ENCODE measurements around the gene STX7.
"Not testable (repeated sequence)": the region's sequence is repeated elsewhere in the genome, so short reads cannot be mapped to it uniquely, and the experiment has no call there.

STX7 gene, protein sequence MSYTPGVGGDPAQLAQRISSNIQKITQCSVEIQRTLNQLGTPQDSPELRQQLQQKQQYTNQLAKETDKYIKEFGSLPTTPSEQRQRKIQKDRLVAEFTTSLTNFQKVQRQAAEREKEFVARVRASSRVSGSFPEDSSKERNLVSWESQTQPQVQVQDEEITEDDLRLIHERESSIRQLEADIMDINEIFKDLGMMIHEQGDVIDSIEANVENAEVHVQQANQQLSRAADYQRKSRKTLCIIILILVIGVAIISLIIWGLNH

DNA sequence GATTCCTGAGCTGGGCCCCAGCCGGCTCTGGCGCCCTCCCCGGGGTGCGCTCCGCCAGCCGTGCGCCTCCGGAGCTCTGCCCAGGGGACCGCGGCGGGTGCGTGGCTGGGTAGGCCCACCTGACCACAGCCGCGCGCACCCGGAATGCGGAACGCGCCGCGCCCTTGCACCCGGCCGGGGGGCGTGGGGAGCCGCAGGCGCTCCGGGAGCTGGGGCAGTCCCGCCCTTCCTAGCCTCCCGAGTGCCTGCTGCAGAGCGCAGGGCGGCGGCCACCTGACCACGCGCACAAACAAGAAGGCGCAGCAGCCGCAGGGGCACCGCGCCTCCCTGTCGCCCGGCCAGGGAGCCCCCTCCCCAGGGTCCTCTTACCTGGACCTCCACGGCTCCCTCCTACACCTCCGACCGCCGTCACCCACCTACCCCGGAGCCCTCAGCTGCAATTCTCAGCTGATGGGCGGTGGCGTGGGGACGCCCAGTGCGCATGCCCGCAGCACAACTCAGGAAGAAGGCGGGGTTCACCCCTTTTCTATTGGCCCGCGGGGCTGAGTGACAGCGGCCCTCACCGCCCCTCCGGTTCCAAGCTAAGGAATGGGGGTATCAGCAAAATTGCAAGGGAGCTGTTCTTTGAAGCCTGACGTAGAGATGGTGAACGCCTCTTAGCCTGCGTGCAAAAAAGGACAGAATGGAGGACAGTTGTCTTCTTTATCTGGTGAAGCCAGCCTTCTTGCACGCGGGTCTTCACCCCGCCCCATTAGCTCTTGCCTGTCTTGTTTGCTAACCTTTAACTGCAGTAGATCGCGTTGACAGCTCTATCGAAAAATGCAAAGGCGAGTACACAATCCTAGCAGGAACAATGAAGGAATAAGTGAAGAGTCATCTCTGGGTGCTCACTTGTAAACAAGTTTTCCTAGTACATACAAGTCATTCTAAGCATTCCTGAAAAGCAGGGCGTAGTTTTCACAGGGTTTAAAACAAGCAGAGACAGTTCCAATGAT lies at the start of gene STX7:
Gene STX7, minus strand, starts transcription at position 479 of the 995 bp plus-strand sequence. CDS start 9,586 bp downstream, outside the sequence.
- H3K27me3 ChIP-seq (ENCODE audit: insufficient read depth, low read length), result no peaks in the 10 kb centered on the region; the same call in 1 of the 2 replicates
- H3K9me3 ChIP-seq (ENCODE audit: insufficient read depth, low read depth, low read length), result no peaks in the 10 kb centered on the region
- peaks cover 5% of the 10 kb centered on the region; the same call in 1 of the 2 replicates for H3K4me1 ChIP-seq (ENCODE audit: insufficient read depth, low read length)
- no peak within 1 kb of the TSS for H3K27ac ChIP-seq (ENCODE audit: low read length)
- H3K9ac ChIP-seq (ENCODE audit: low read depth, low read length), result peak within 1 kb of the TSS; percentile 73; the same call in 1 of the 2 replicates
- no peaks in the 10 kb centered on the region for H3K36me3 ChIP-seq (ENCODE audit: insufficient read depth, low read depth, low read length)
- peak within 1 kb of the TSS; percentile 93 for H3K4me3 ChIP-seq (ENCODE audit: low read length)

DNA sequence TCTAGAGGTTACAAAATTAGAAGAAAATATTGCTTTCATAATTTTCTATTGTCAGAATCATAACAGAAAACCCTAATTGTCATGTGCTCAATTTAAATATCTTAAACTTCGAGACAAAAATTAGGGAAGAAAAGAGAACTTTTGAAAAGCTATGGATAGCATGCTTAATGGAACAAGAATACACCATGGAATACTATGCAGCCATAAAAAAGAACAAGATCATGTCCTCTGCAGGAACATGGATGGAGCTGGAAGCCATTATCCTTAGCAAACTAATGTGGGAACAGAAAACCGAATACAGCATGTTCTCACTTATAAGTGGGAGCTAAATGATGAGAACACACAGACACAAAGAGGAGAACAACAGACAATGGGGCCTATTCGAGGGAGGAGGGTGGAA lies 47.2 kb upstream of the STX7 start:
- H3K4me1 ChIP-seq (ENCODE audit: insufficient read depth, low read length); H3K36me3 ChIP-seq (ENCODE audit: insufficient read depth, low read depth, low read length); H3K4me3 ChIP-seq (ENCODE audit: low read length); H3K9ac ChIP-seq (ENCODE audit: low read depth, low read length); H3K27me3 ChIP-seq (ENCODE audit: insufficient read depth, low read length); H3K9me3 ChIP-seq (ENCODE audit: insufficient read depth, low read depth, low read length); H3K27ac ChIP-seq (ENCODE audit: low read length): not testable (repeated sequence)

DNA sequence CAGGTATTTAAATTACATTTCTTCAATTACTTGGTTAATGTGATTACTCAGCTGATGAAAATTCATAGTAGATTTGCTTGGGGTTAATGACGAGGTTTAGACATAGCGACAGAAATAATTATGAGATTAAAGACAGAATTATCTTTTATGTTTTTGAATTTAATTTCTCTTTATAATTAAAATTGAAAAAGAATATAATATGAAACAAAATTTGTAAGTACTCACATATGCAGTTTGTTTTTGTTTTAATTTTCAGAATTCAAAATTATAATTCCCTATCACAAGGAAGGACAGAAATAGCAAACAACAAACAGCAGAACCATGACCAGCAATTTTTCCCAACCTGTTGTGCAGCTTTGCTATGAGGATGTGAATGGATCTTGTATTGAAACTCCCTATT lies 39.5 kb upstream of the STX7 start, which contains the start of gene TAAR8:
Gene TAAR8, plus strand, starts transcription at position 301 of the 400 bp plus-strand sequence. Its CDS starts 21 bp downstream, at position 322.
- no peak within 1 kb of the TSS for H3K9ac ChIP-seq (ENCODE audit: low read depth, low read length)
- no peak within 1 kb of the TSS for H3K27ac ChIP-seq (ENCODE audit: low read length)
- H3K27me3 ChIP-seq (ENCODE audit: insufficient read depth, low read length), result no peaks in the 10 kb centered on the region
- H3K4me3 ChIP-seq (ENCODE audit: low read length), result no peak within 1 kb of the TSS
- H3K9me3 ChIP-seq (ENCODE audit: insufficient read depth, low read depth, low read length), result no peaks in the 10 kb centered on the region
- peaks cover 10% of the 10 kb centered on the region; the same call in 1 of the 2 replicates for H3K4me1 ChIP-seq (ENCODE audit: insufficient read depth, low read length)
- H3K36me3 ChIP-seq (ENCODE audit: insufficient read depth, low read depth, low read length), result no peaks in the 10 kb centered on the region

DNA sequence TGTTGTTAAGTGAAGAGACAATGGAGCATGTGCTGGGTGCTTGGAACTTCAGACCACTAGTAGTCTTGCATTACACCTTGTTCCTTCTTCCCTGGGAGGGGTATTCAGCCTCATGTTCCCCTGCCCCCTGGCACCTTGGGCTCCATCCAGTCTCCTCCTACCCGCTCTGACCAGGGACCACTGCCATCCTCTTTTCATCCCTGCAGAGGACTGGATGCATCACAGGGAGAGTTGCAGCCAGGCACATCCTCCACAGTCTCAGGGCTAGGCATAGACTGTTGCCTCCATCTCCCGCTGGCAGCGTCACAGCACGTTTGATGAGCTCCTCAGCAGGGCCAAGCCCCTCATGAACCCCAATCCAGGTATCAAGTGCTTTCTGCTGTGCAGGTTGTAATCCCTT lies 38.3 kb upstream of the STX7 start:
- Histone ChIP-seq H3K9ac (ENCODE audit: low read depth, low read length) (no peak overlapping the region), H3K27me3 (ENCODE audit: insufficient read depth, low read length) (no peaks in the 10 kb centered on the region), H3K4me1 (ENCODE audit: insufficient read depth, low read length) (peaks cover 10% of the 10 kb centered on the region; the same call in 1 of the 2 replicates), H3K27ac (ENCODE audit: low read length) (no peak overlapping the region), H3K4me3 (ENCODE audit: low read length) (no peak overlapping the region), H3K36me3 (ENCODE audit: insufficient read depth, low read depth, low read length) (no peaks in the 10 kb centered on the region), H3K9me3 (ENCODE audit: insufficient read depth, low read depth, low read length) (no peaks in the 10 kb centered on the region)

DNA sequence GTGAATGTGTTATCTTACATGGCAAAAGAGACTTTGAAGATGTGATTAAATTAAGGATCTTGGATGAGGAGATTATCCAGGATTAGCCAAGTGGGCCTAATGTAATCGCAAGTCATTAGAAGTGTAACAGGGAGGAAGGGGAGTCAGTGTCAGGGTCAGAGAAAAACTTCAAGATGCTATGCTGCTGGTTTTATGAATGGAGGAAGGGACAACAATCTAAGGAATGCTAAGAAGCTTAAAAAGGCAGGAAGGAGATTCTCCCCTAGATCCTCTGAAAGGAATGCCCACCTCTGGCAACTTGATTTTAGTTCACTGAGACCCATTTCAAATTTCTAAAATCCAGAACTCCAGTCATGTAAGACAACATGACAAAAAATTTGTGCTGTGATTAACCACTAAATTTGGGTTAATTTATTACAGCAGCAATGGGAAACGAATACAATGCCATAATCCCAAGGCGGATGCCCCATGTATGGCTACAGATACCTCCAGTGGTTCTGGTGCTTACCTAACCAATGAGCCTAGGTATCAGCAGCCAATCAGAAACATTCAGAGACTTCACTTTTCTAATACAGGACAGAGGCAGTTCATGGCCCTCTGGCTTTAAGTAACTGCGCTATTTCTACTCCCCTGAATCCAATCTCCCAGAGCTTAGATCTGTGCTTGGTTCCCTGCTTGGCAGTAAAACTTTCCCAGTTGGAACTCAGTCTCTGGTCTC lies 36.0 kb upstream of the STX7 start:
- H3K4me3 ChIP-seq (ENCODE audit: low read length), result no peak overlapping the region
- H3K9me3 ChIP-seq (ENCODE audit: insufficient read depth, low read depth, low read length), result no peaks in the 10 kb centered on the region
- peaks cover 10% of the 10 kb centered on the region; the same call in 1 of the 2 replicates for H3K4me1 ChIP-seq (ENCODE audit: insufficient read depth, low read length)
- H3K27me3 ChIP-seq (ENCODE audit: insufficient read depth, low read length), result no peaks in the 10 kb centered on the region
- no peak overlapping the region for H3K27ac ChIP-seq (ENCODE audit: low read length)
- H3K36me3 ChIP-seq (ENCODE audit: insufficient read depth, low read depth, low read length), result no peaks in the 10 kb centered on the region
- no peak overlapping the region for H3K9ac ChIP-seq (ENCODE audit: low read depth, low read length)

DNA sequence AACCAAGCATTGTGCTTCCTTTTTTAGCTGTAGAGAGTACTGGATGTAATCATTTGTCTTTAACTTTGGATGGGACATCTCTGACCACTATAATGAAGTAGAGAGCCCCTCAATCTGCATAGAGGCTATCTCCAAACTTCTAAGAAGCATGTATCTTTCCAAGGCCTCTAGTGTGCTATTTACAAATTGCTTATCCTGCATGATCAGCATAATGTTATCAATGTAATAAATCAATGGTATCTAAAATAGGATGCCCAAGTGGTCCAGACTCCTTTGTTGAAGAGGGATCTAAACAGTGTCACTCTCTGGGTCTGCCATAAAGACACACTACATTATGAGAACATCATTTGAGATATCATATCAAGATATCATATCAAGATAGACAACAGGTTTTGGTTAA lies 31.9 kb upstream of the STX7 start:
- H3K9me3 ChIP-seq (ENCODE audit: insufficient read depth, low read depth, low read length), result no peaks in the 10 kb centered on the region
- H3K27ac ChIP-seq (ENCODE audit: low read length), result no peak overlapping the region
- no peaks in the 10 kb centered on the region for H3K36me3 ChIP-seq (ENCODE audit: insufficient read depth, low read depth, low read length)
- H3K27me3 ChIP-seq (ENCODE audit: insufficient read depth, low read length), result no peaks in the 10 kb centered on the region
- peaks cover 10% of the 10 kb centered on the region; the same call in 1 of the 2 replicates for H3K4me1 ChIP-seq (ENCODE audit: insufficient read depth, low read length)
- H3K4me3 ChIP-seq (ENCODE audit: low read length), result no peak overlapping the region
- H3K9ac ChIP-seq (ENCODE audit: low read depth, low read length), result no peak overlapping the region

DNA sequence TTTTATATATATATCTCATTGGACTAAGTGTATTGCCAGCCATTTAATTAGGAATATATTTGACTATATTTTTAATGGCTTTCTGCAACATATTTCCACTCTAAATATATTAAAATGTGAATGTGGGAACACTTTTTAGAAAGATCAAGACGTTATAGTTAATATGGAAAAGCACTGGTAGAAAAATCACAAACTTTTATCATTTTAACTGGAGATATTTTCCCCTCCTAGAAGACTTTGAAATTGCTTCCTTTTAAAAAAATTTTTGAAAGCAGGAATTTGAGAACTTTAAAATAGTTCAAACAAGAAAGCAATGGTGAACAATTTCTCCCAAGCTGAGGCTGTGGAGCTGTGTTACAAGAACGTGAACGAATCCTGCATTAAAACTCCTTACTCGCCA lies 25.1 kb upstream of the STX7 start, which contains the start of gene TAAR9:
Gene TAAR9, plus strand, starts transcription at position 301 of the 400 bp plus-strand sequence. Its CDS starts 13 bp downstream, at position 314.
- no peaks in the 10 kb centered on the region for H3K27me3 ChIP-seq (ENCODE audit: insufficient read depth, low read length)
- H3K4me1 ChIP-seq (ENCODE audit: insufficient read depth, low read length), result no peaks in the 10 kb centered on the region
- H3K36me3 ChIP-seq (ENCODE audit: insufficient read depth, low read depth, low read length), result no peaks in the 10 kb centered on the region
- no peaks in the 10 kb centered on the region for H3K9me3 ChIP-seq (ENCODE audit: insufficient read depth, low read depth, low read length)
- H3K9ac ChIP-seq (ENCODE audit: low read depth, low read length), result no peak within 1 kb of the TSS
- no peak within 1 kb of the TSS for H3K27ac ChIP-seq (ENCODE audit: low read length)
- no peak within 1 kb of the TSS for H3K4me3 ChIP-seq (ENCODE audit: low read length)

DNA sequence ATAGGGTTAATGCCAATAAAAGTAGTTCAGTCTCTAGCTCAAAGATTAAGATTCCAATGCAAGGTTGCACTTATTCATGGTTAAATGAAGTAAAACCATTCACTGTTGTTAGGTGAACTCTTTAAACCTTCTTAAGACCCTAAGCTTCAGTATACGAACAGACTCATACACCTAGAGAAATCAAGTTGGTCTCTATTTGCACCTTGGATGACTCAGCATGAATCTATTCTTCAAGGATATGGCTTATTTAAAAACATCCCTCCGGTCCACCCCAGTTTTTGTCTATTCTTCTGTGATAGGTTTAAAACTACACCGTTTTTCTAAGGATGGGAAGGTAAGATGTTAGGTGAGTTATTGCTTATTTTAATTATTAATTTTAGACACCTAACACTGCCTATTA lies 24.2 kb upstream of the STX7 start:
- no peaks in the 10 kb centered on the region for H3K36me3 ChIP-seq (ENCODE audit: insufficient read depth, low read depth, low read length)

DNA sequence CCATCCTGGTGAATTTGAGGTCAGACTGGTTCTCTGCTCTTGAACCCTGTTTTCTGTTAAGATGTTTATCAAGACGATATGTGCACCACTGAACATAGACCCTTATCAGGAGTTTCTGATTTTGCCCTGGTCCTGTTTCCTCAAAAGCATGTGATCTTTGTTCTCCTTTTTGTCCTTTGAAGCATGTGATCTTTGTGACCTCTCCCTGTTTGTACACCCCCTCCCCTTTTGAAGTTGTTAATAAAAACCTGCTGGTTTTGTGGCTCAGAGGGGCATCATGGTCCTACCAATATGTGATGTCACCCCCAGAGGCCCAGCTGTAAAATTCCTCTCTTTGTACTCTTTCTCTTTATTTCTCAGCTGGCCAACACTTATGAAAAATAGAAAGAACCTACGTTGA lies 21.6 kb upstream of the STX7 start:
- not testable (repeated sequence) for H3K4me1 ChIP-seq (ENCODE audit: insufficient read depth, low read length); H3K36me3 ChIP-seq (ENCODE audit: insufficient read depth, low read depth, low read length); H3K4me3 ChIP-seq (ENCODE audit: low read length); H3K9ac ChIP-seq (ENCODE audit: low read depth, low read length); H3K27ac ChIP-seq (ENCODE audit: low read length); H3K9me3 ChIP-seq (ENCODE audit: insufficient read depth, low read depth, low read length); H3K27me3 ChIP-seq (ENCODE audit: insufficient read depth, low read length)

More for the DNA sequence above, 24.2 kb upstream of the STX7 start:
- no peak overlapping the region for H3K9ac ChIP-seq (ENCODE audit: low read depth, low read length)
- H3K27me3 ChIP-seq (ENCODE audit: insufficient read depth, low read length), result no peaks in the 10 kb centered on the region
- no peaks in the 10 kb centered on the region for H3K9me3 ChIP-seq (ENCODE audit: insufficient read depth, low read depth, low read length)
- no peak overlapping the region for H3K4me3 ChIP-seq (ENCODE audit: low read length)
- no peak overlapping the region for H3K27ac ChIP-seq (ENCODE audit: low read length)
- no peaks in the 10 kb centered on the region for H3K4me1 ChIP-seq (ENCODE audit: insufficient read depth, low read length)

DNA sequence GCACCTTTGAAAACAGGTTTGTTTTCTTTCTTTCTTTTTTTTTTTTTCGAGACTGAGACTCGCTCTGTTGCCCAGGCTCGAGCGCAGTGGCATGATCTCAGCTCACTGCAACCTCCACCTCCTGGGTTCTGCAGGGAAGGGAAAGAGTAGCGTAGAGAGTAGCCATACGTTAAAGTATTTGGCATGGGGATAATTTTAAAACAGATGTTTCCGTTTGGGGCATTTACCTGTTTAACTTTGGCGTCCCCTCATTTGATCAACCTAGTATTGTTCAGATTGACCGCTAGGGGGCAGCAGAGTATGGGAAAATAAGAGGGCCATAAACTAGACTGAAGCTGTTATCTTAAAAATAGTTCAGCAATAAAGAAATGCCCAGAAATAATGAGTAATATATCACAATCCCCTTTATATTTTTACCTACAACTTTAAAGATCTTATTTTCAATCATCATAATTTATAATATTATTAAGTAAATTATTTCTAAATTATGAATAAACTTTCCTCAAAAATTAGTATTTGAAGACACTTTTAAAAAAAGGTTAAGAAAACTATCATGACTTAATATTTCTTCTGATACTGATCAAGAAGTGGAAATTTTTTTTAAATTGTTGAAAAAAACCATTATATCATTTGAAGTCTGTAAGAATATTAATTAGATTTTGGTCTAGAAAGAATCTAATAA lies 17.5 kb upstream of the STX7 start:
- Histone ChIP-seq H3K27ac (ENCODE audit: low read length) (no peak overlapping the region), H3K4me1 (ENCODE audit: insufficient read depth, low read length) (peaks cover 3% of the 10 kb centered on the region; the same call in 1 of the 2 replicates), H3K4me3 (ENCODE audit: low read length) (peak overlapping the region; percentile 53), H3K27me3 (ENCODE audit: insufficient read depth, low read length) (no peaks in the 10 kb centered on the region), H3K9ac (ENCODE audit: low read depth, low read length) (peak overlapping the region; percentile 68; the same call in 1 of the 2 replicates), H3K36me3 (ENCODE audit: insufficient read depth, low read depth, low read length) (no peaks in the 10 kb centered on the region), H3K9me3 (ENCODE audit: insufficient read depth, low read depth, low read length) (no peaks in the 10 kb centered on the region)

DNA sequence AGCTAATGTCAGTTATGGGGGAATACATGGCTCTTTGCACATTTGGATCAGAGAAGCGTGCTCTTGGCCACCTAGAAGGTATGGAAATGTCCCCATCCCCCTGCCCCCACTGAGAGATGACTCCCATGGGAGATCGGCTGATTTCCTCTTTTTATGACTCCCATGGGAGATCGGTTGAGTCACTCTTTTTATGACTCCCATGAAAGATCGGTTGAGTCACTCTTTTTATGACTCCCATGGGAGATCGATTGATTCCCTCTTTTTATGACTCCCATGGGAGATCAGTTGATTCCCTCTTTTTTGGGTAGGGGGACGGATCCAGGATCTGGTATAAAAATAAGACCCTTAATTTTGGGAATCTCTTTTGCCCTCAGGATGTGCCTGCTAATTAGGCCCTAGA lies 14.9 kb upstream of the STX7 start:
- no peak overlapping the region for H3K4me3 ChIP-seq (ENCODE audit: low read length)
- H3K4me1 ChIP-seq (ENCODE audit: insufficient read depth, low read length), result peaks cover 3% of the 10 kb centered on the region; the same call in 1 of the 2 replicates
- no peaks in the 10 kb centered on the region for H3K36me3 ChIP-seq (ENCODE audit: insufficient read depth, low read depth, low read length)
- H3K9me3 ChIP-seq (ENCODE audit: insufficient read depth, low read depth, low read length), result no peaks in the 10 kb centered on the region
- H3K27ac ChIP-seq (ENCODE audit: low read length), result no peak overlapping the region
- no peak overlapping the region for H3K9ac ChIP-seq (ENCODE audit: low read depth, low read length)
- H3K27me3 ChIP-seq (ENCODE audit: insufficient read depth, low read length), result no peaks in the 10 kb centered on the region

Data from iPS-20b (cell line).